ENCODE data around the gene IL27RA.

- TF ChIP-seq CTCF (IDR thresholded peaks at IDR 0.05; ENCODE audit: extremely low read depth in 1 of 2, insufficient read depth in 1 of 2, low read depth in 1 of 2, low read length in 2 of 2) (no peak), POLR2A (IDR thresholded peaks at IDR 0.05; ENCODE audit: low read depth, low read length) (no peak), POLR2AphosphoS5 (IDR thresholded peaks at IDR 0.05; ENCODE audit: insufficient read depth, low read depth, low read length) (no peak), EZH2 (IDR thresholded peaks at IDR 0.05; ENCODE audit: borderline replicate concordance, low read depth, low read length, severe bottlenecking) (no peak)
- TF ChIP-seq, protein P1, sequence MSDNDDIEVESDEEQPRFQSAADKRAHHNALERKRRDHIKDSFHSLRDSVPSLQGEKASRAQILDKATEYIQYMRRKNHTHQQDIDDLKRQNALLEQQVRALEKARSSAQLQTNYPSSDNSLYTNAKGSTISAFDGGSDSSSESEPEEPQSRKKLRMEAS (IDR thresholded peaks at IDR 0.05; ENCODE audit: insufficient read depth, insufficient read length), result no peak
These were observed 25.3 kb downstream of the IL27RA start for GRCh38 chr19:14056741-14057356.

Data from endothelial cell of umbilical vein (primary cell).